Measurements from ENCODE around the gene RSAD2. TPM values are rescaled to one million over a fixed set of nuclear protein-coding genes. Genes with fewer than 3 reads are reported as not detected.

RSAD2 gene
- polyA plus RNA-seq, 10 donors: 2.2 to 3.7 (median 2.8) TPM

DNA sequence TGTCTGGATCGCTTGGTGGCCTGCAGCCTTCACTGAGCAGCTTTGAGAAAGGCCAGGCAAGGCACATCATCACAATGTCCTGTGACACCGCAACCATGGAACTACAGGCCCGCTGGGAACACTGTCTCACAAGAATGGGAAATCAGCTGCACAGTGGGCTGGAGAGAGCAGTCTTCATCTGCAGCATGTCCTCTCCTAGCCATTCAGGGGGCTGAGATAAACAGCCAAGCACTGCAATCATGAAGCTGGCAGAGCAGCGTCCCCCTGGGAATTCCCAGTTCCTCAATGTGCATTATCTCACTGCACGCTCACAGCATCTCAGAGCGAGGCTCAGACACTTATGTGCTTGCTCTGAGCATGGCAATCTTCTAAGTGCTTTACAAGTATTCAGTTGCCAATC, 13.8 kb upstream of the RSAD2 start:
- DNase-seq: peak in 1 of 3 donors; percentile 36

DNA sequence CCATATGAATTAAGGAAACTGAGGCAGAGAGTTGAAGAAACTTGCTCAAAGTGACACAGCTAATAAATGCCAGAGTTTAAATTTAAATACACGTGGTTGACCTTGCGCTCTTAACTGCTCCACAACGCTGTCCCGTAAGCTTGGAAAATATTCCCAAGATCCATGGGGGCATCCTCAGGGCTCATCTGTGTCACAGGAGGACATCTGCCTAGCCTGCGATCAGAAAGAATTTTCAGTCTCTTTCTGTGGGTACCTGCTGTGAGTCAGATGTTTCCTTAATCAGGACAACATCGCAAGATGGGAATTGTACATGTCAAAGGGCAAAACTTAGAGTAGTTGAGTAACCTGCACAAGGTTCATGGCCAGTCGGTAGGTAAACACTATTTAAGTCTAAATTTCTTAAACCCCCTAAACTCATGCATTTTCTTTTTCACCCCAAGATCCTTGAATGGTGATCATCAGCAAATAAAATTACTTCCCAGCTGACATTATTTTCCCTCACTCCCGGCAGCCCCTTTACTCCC, 13.3 kb upstream of the RSAD2 start:
- DNase-seq: no peak

DNA sequence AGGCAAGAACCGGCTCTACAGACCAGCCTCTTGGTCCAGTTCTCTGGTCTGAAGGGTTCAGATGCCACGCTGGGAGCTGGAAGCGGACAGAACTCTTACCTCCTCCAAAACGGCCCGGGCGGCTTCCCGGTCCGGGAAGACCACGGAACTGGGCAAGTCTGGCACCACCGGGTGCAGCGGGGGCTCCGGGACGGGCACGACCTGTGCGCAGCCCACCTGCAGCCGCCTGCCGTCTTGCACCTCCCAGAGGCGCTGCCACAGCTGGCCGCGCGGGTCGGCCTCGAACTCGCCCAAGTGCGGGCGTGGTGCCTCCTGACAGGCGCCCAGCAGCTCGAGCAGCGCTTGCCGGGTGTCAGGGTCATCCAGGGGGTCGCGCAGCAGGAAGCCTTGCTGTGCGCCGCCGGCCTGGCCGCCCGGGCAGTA, 12.6 kb upstream of the RSAD2 start:
- DNase-seq: no peak

DNA sequence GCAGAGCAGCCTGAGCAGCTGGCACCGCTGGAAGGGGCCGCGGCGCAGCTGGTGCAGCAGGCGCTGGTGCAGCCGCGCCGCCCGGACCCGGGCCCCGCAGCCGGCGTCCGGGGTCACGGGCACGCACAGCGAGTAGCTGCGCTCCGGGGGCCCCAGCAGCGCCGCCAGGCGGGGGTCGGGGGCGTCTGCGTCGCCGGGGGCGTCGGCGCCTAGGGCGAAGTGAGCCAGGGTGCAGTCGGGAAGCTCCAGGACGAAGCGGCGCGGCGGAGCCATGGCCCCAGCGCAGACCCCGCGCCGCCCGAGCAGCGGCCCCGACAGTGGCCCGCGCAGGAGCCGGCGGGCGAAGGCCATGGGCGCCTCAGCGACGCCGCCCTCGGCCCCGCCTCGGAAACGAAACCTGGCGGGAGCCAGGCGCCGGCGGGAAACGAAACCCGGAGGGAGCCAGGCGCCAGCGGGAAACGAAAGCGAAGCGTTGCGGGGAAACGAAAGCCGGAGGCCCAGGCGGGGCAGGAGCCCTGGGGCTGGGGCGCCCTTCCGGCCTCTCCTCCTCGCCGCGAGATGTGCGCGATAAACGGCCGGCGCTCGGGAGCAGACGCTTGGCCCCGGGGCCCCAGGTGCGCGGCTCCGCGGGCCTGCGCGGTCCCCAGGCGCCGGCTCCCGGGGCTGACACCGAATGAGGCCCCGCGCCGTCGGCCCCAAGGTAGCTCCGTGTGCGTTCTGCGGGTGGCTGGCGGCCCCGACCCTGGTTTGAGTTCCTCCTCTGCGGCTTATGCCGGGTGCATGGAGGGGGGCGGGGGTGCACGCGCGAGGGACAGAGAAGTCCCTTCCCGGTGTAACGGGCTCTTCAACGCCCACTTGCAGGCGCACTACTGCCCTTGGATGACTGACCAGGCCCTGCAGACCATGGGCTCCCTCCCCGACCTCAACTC, 12.0 kb upstream of the RSAD2 start, which contains the start of gene CMPK2:
Gene CMPK2 (minus strand): TSS at position 562 of the 929 bp plus-strand sequence. CDS start 211 bp downstream, at position 351.
- DNase-seq: peak in 2 of 3 donors; percentile 71 to 86

DNA sequence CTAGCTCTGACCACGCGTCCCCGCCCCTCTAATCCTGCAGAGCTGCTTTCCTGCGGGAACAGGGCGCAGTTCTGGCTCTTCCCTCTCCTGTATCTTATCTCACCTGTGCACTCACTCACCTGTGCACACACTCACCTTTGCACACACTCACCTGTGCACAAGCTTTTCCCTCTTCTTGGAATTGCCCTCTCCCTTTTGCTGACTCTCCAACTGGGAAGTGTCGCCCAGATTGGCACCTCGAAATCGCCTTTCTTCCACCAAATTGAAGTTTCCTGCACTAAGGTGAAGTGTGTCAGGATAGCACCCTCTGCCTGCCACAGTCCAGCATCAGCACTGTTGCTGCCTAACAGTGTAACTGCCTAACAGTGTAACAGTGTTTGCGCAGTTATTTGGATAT, 11.3 kb upstream of the RSAD2 start:
- peak in 1 of 3 donors; percentile 63 for DNase-seq

DNA sequence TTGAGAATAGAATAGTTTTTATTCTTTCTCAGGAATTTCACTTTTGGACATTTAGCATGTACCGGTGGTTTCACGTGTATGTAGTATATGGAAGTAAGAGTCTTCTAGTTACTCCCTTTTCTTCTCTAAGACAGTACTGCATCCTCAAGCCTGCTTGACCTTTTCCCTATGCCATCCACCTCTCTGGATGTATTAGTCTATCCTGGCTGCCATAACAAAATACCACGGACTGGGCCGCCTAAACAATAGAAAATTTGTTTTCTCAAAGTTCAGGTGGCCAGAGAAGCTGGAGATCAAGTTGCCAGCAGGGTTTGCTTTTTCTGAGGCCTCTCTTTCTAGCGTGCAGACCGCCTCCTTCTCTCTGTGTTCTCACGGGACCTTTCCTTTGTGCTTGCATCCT, 10.6 kb upstream of the RSAD2 start:
- DNase-seq: no peak

DNA sequence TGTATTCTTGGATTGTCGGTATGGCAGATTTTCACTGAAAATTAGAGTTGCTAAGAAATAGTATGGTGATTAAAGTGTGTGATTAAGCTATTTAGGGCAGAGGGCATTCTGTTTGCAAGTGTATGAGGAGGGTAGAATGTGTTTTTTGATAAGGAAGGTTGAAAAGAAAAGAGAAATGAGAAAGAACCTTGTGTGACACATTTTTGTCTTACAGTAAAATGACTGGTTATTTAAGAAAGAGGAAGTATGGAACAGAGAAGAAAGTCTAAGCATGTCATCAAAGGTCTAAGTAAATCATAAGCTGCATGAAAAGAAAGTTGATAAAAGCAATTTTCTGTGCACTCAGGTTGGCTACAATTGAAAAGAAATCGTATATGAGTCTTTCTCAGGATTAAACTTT, 5.2 kb upstream of the RSAD2 start:
- no peak for DNase-seq

DNA sequence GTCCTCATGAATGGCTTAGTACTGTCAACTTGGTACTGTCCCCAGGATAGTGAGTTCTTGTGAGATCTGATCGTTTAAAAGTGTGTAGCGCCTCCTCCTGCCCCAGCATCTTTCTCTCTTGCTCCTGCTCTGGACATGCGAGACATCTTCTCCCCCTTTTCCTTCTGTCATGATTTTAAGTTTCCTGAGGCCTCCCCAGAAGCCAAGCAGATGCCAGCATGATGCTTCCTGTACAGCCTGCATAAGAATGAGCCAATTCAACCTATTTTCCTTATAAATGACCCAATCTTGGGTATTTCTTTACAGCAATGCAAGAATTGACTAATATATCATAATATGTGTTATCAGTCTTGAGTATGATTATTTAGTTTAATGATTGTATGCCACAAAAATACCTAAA, 3.5 kb upstream of the RSAD2 start:
- DNase-seq: no peak

DNA sequence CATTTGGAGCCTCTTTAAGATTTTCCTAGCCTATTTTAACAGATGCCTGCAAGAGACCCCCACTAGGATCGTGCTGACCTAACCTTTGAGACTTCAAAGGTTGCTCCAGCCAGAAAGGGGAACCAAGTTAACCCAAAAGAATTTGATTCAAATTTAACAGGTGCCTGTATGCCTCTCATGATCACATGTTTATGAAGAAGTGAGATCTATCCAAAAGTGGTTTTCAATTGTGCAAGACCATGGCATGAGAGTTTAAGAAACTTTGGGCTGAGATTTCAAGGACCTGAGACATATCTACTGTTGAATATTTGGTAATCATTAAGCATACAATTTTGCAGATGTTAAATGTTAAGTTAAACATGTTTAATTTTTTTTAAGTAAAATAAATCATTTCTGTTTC, 1.3 kb upstream of the RSAD2 start:
- DNase-seq: no peak

DNA sequence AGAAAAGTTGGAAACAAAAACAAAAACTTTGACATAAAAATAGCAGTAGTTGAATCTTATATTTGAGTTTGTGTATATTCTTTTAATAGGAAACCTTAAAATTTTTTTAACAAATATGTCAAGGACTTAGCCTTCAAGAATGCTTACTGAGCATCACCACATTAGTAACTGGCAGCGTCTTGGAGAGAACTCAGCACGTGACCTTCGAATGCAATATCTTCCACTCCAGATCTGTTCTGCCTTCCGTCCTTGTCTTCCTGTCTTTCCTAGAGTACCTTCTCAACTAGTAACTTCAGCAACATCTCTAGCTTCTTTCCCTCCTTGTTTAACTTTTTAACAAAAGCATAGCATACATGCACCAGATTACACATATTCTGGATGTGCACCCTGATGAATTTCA, 972 bp downstream of the RSAD2 start:
- no peak for DNase-seq

DNA sequence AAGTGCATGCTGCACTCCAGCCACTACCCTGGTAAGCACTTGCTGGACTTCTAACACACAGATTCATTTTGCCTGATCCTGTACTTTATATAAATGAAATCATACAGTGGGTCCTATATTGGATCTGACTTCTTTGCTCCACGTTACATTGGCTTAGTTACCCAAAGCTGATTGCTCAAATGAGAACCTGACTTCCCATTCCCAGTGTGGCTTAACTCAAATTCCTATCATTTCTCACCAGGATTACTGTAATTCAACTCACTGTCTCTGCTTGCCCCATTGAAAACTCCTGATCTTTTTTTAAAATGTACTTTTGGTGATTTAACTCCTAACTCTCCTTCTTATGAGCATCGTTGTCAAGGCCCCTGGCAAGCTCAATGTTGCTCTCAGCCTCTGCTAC, 1.4 kb downstream of the RSAD2 start:
- no peak for DNase-seq

DNA sequence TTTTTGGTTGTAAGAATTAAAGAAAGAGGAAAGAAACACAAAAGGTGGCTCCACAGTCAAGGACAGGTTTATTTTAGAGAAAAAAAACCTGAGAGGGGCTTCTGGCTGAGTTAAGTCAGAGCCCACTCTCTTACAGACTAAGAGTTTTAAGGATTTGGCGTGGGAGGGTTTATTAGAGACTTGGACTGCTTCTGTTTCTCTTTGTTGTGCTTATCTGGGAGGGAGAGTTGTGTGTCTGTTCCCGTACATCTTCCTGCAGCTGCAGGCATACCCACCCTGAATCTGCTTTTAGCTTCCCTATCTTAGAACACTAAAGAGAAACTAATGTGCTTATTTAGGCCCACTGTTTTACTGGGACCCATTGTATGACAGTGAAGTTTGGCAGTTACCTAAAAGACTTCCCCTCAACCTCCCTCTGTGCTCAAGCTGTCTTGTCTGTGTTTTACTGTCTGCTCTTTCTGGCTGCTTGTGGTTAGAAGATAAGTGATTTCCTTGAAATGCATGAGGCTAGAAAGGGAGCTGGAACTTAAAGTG, 2.7 kb downstream of the RSAD2 start:
- DNase-seq: no peak

DNA sequence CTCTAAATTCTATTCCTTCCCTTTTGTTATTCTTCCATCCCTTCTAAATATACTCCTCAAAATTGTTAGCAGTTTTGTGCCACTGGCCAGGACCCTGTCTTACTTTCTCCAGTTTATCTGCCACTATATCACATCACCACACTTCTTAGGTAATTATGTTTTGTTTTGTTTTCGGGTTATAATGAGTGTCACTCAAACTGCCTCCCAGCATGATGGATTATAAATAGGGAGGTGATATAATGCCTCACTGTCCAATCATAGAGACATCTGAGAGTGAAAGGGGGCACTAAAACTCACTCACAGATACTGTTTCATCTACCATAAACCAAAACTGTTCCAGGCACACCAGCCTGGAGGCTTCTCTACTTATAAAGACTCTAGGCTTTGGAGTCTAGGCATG, 3.5 kb downstream of the RSAD2 start:
- DNase-seq: no peak

DNA sequence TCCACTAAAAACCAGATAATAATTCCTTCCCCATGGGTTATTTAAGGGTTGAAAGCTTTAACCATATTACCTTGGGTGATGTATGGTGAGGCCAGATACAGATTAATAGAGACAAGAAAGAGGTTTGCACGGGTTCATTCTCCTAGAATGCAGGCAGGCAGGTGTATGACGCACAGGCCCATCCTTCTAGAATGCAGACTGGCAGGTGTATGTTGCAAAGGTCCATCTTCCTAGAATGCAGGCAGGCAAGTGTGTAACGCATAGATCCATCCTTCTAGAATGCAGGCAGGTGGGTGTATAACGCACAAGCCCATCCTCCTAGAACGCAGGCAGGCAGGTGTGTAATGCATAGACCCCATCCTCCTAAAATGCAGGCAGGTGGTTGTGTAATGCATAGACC, 3.9 kb downstream of the RSAD2 start:
- no peak for DNase-seq

DNA sequence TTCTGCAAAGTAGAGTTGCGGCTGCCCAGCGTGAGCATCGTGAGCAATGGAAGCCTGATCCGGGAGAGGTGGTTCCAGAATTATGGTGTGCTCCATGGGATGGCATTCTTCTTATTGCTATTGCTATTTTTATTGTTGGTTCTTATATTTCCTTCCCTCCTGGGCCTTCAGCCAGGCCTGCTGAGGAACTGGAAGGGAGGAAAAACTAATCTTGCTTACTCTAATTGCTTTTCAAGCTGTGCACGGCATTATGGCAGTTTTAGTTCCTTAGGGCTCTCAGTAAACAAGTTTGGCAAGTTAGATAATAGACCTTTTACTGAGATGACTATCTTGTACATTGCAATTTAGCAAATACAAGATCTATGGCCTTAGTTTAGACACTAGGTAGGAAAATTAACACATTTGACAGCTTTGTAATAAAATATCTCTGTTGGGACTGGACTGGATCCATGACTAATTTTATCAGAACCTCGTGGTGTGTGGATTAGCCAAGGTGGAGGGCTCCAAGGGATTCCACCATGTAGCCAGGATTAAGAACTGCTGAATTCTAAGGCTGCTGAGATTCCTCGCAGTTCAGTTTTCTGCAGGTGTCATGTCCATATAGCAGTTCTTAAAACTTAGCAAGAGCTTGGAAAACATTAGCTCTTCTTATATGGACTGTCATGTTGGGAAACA, 6.0 kb downstream of the RSAD2 start:
- peak in 2 of 3 donors; percentile 64 to 84 for DNase-seq

DNA sequence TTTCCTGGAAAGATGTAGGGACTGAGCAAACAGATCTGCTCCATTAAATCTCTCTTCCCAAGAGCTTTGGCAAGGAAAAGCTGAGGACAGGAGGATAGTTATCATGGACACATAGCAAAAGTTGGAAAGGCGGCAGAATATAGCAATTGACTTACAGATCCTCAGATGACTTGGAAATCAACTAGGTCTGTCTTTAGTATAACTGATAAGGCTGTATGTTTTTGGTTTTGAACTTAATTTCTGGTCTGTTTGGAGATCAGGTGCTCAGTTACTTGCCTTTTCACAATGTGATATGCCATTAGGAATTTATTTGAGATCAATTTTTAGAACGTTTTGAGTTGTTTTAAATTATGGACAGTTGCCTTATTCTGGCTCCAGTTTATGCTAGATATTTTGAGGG, 8.0 kb downstream of the RSAD2 start:
- no peak for DNase-seq

DNA sequence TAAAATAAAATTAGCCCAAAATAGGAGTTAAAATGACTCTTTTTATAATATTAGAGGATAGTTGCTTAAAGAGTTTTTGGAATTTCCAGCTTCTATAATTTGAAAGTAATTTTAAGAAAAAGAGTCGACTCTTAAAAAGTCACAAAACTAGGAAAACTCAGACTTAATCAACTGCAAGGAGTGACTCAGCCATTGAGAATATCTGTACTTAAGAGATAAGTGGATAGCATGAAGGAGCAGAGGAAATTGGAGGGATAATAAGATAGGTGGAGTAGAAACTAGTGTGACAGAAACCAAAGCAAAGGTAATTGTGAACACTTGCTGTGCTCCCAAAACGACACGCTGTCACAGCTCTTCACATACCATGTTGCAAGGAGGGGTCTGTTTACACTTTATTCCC, 8.4 kb downstream of the RSAD2 start:
- no peak for DNase-seq

DNA sequence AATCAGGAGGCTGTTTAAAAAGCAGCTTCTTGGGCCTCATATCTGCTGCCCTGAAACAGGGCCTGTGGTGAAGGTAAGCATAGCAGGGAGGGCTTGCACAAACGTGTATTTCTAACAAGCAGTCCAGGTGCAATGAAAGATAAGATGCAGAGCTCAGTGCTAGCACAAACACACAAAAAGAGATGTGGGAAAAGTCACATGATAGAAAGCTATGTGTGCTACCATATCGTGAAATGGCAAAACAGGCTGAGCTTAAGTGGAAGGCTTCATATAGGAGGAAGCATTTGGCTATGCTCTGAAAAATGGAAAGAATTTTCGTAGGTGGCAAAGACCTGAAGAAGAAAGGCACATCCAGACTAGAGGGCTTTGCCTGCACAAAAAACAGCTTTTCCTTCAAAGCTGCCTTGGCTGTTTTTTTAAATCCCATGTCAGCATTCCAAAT, 10.2 kb downstream of the RSAD2 start:
- no peak for DNase-seq

DNA sequence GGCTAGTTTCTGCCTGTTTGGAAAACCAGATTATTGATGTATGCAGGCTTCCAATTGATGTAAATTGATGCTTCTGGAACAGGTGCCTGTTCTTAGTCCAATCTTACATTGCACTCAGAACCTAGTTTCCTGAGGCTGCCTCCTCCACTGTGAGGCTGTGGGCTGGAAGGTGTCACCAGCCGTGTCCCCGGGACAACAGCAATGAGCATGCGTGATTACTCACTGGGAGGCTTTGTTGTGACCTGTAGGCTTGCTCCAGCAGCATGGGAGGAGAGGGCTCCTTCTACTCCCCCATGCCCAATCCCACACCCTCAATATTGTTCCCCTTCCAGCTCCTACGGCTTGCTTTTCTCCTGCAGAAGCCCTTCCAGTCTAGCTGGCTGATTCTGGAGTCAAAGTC, 11.1 kb downstream of the RSAD2 start:
- DNase-seq: no peak

DNA sequence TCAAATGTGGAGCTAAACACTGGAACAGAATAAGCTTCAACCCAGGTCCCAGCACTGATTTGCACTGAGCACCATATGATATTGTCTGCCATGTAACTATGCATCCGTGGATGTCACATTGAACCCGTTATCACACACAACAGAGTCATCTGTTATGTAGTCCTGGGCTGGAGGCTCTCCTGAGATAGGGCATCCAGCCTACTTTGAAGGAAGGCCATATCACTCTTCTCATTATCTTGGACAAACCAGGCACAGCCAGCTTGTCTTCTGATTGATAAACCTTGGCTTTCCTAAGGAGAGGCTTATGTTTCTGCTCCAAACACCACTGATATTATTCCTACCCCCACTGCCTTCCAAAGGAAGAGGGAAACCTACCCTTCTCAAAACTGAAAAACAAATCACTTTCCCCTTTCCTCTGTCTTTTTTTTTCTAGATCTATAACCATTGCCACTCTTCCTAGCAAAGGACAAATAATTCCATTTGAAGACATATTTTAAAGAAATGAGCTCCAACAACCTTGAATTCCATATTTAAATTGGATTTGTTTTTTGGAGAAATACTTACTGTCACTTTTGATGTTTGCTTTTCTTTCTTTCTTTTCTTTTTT, 16.4 kb downstream of the RSAD2 start:
- no peak for DNase-seq

DNA sequence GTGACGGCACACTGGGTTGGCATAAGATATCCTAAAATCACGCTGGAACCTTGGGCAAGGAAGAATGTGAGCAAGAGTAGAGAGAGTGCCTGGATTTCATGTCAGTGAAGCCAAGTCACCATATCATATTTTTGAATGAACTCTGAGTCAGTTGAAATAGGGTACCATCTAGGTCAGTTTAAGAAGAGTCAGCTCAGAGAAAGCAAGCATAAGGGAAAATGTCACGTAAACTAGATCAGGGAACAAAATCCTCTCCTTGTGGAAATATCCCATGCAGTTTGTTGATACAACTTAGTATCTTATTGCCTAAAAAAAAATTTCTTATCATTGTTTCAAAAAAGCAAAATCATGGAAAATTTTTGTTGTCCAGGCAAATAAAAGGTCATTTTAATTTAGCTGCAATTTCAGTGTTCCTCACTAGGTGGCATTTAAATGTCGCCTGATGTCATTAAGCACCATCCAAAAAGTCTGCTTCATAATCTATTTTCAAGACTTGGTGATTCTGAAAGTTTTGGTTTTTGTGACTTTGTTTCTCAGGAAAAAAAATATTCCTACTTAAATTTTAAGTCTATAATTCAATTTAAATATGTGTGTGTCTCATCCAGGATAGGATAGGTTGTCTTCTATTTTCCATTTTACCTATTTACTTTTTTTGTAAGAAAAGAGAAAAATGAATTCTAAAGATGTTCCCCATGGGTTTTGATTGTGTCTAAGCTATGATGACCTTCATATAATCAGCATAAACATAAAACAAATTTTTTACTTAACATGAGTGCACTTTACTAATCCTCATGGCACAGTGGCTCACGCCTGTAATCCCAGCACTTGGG, 19.6 kb downstream of the RSAD2 start:
- peak; percentile 50 to 74 (median 62) for DNase-seq

All from muscle of back (tissue), 11 donors.